Measurements from ENCODE around the gene RFC4. TPM values are rescaled to one million over a fixed set of nuclear protein-coding genes. Genes with fewer than 3 reads are reported as not detected.

Gene RFC4
- total and polyA plus RNA-seq, 2 of the 13 experiments (the other 11 are each of a cell fraction or from before 2014, with no cell fraction given): 18.5 to 103 TPM

DNA sequence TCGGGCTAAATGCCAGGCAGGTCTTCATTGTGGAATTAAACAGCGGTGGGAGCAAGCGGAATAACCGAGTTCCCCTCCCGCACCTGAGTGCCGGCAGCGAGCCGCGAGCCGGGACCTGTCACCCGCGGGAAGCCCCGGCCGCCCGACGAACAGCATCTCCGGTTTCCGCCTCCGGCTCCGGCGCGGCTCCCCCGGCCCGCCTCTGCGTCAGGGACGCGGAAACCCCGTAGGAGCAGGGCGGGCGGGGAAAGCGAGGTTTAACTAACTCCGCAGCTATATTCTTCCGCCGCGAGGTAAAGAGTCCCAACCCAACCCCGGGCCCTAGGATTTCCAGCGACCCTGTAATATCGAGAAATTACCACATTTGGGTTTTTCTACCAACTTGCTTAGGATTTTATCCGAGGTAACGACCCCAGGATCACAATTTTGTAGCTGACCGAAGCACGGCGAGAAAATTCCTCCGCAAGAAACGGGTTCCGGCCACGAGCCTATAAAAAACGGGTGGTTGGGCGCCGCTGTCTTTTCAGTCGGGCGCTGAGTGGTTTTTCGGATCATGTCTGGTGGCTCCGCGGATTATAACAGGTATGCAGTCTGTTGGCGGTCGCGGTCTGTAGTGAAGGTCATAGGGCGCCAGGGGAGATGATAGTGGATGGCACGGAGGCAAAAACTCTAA is 23.1 kb downstream of the RFC4 start, which contains the start of gene EIF4A2 (continued):
- TF ChIP-seq ESRRA (CRISPR knock-in tag; IDR thresholded peaks at IDR 0.05; ENCODE audit: low read depth) (no peak), ZFP82 (CRISPR knock-in tag; IDR thresholded peaks at IDR 0.05; ENCODE audit: borderline replicate concordance) (0 out of 2 replicates have a peak, but pooled peaks have one; percentile 37), CC2D1A (CRISPR knock-in tag; IDR thresholded peaks at IDR 0.05) (no peak; the same call in 1 of the 2 replicates), NAIF1 (CRISPR knock-in tag; IDR thresholded peaks at IDR 0.05; ENCODE audit: borderline replicate concordance) (peak; percentile 92), EEA1 (CRISPR knock-in tag; IDR thresholded peaks at IDR 0.05; ENCODE audit: borderline replicate concordance) (0 out of 2 replicates have a peak, but pooled peaks have one; percentile 48), POLR2AphosphoS2 (IDR thresholded peaks at IDR 0.05; ENCODE audit: low read depth, low read length) (peak; percentile 94), ZBTB21 (CRISPR knock-in tag; IDR thresholded peaks at IDR 0.05) (peak; percentile 27; the same call in 1 of the 2 replicates), ZNF451 (CRISPR knock-in tag; IDR thresholded peaks at IDR 0.05) (no peak), YEATS4 (CRISPR knock-in tag; IDR thresholded peaks at IDR 0.05; ENCODE audit: borderline replicate concordance) (peak; percentile 77), ZBTB42 (CRISPR knock-in tag; IDR thresholded peaks at IDR 0.05) (0 out of 2 replicates have a peak, but pooled peaks have one; percentile 45), PCBP2 (optimal IDR thresholded peaks at IDR 0.05; ENCODE audit: low read depth, low read length, poor library complexity, severe bottlenecking) (peak; percentile 52), ZNF7 (CRISPR knock-in tag; IDR thresholded peaks at IDR 0.05) (no peak), DR1 (CRISPR knock-in tag; IDR thresholded peaks at IDR 0.05) (peak; percentile 93), SNAI1 (CRISPR knock-in tag; IDR thresholded peaks at IDR 0.05; ENCODE audit: borderline replicate concordance) (peak; percentile 8; the same call in 1 of the 2 replicates)
- TF ChIP-seq, protein P1, sequence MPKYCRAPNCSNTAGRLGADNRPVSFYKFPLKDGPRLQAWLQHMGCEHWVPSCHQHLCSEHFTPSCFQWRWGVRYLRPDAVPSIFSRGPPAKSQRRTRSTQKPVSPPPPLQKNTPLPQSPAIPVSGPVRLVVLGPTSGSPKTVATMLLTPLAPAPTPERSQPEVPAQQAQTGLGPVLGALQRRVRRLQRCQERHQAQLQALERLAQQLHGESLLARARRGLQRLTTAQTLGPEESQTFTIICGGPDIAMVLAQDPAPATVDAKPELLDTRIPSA (CRISPR knock-in tag; IDR thresholded peaks at IDR 0.05; ENCODE audit: borderline replicate concordance): 0 out of 2 replicates have a peak, but pooled peaks have one; percentile 66
- TF ChIP-seq, protein P2, sequence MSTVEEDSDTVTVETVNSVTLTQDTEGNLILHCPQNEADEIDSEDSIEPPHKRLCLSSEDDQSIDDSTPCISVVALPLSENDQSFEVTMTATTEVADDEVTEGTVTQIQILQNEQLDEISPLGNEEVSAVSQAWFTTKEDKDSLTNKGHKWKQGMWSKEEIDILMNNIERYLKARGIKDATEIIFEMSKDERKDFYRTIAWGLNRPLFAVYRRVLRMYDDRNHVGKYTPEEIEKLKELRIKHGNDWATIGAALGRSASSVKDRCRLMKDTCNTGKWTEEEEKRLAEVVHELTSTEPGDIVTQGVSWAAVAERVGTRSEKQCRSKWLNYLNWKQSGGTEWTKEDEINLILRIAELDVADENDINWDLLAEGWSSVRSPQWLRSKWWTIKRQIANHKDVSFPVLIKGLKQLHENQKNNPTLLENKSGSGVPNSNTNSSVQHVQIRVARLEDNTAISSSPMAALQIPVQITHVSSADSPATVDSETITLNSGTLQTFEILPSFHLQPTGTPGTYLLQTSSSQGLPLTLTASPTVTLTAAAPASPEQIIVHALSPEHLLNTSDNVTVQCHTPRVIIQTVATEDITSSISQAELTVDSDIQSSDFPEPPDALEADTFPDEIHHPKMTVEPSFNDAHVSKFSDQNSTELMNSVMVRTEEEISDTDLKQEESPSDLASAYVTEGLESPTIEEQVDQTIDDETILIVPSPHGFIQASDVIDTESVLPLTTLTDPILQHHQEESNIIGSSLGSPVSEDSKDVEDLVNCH (CRISPR knock-in tag; IDR thresholded peaks at IDR 0.05): no peak
- TF ChIP-seq, protein P3, sequence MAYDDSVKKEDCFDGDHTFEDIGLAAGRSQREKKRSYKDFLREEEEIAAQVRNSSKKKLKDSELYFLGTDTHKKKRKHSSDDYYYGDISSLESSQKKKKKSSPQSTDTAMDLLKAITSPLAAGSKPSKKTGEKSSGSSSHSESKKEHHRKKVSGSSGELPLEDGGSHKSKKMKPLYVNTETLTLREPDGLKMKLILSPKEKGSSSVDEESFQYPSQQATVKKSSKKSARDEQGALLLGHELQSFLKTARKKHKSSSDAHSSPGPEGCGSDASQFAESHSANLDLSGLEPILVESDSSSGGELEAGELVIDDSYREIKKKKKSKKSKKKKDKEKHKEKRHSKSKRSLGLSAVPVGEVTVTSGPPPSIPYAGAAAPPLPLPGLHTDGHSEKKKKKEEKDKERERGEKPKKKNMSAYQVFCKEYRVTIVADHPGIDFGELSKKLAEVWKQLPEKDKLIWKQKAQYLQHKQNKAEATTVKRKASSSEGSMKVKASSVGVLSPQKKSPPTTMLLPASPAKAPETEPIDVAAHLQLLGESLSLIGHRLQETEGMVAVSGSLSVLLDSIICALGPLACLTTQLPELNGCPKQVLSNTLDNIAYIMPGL (CRISPR knock-in tag; IDR thresholded peaks at IDR 0.05; ENCODE audit: borderline replicate concordance in 1 of 2, low read depth in 1 of 2): peak; percentile 58 to 82; a peak in 2 of 4 replicates
- TF ChIP-seq, protein P4, sequence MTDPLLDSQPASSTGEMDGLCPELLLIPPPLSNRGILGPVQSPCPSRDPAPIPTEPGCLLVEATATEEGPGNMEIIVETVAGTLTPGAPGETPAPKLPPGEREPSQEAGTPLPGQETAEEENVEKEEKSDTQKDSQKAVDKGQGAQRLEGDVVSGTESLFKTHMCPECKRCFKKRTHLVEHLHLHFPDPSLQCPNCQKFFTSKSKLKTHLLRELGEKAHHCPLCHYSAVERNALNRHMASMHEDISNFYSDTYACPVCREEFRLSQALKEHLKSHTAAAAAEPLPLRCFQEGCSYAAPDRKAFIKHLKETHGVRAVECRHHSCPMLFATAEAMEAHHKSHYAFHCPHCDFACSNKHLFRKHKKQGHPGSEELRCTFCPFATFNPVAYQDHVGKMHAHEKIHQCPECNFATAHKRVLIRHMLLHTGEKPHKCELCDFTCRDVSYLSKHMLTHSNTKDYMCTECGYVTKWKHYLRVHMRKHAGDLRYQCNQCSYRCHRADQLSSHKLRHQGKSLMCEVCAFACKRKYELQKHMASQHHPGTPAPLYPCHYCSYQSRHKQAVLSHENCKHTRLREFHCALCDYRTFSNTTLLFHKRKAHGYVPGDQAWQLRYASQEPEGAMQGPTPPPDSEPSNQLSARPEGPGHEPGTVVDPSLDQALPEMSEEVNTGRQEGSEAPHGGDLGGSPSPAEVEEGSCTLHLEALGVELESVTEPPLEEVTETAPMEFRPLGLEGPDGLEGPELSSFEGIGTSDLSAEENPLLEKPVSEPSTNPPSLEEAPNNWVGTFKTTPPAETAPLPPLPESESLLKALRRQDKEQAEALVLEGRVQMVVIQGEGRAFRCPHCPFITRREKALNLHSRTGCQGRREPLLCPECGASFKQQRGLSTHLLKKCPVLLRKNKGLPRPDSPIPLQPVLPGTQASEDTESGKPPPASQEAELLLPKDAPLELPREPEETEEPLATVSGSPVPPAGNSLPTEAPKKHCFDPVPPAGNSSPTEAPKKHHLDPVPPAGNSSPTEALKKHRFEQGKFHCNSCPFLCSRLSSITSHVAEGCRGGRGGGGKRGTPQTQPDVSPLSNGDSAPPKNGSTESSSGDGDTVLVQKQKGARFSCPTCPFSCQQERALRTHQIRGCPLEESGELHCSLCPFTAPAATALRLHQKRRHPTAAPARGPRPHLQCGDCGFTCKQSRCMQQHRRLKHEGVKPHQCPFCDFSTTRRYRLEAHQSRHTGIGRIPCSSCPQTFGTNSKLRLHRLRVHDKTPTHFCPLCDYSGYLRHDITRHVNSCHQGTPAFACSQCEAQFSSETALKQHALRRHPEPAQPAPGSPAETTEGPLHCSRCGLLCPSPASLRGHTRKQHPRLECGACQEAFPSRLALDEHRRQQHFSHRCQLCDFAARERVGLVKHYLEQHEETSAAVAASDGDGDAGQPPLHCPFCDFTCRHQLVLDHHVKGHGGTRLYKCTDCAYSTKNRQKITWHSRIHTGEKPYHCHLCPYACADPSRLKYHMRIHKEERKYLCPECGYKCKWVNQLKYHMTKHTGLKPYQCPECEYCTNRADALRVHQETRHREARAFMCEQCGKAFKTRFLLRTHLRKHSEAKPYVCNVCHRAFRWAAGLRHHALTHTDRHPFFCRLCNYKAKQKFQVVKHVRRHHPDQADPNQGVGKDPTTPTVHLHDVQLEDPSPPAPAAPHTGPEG (CRISPR knock-in tag; IDR thresholded peaks at IDR 0.05): peak; percentile 64; the same call in 1 of the 2 replicates

Measured in HepG2 (cell line).